D341Med (cell line): ENCODE results near the gene ZNF319.

Source experiments
- DNase-seq: peaks from one replicate; pipeline ENCODE4 v3.0.0; 2012; ENCODE audit warnings: low spot score

ZNF319 gene

GRCh38 chr16:57977418-57978069 is 22.9 kb downstream of the ZNF319 start:
- DNase-seq = peak; percentile 49

- DNase-seq = no peak
These were observed 24.1 kb downstream of the ZNF319 start for GRCh38 chr16:57976331-57976796.

DNA sequence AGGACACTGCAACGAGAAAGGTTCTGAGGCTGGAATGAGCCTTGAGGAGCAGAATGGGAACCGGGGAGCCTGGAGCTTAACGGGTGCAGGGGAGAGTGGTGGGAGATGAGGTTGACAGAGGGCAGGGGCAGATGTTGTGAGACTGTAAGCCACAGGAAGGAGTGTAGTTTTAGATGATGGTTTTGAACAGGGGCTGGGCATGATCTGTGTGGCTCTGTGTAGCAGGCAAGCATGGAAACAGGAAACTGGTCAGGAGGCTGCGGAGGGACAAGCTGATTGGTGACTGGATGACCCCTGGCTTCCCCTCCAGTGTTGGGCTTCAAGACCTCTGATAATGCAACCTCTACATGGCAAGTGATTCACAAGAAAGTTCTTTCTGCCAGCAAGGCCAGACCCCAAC is 28.2 kb downstream of the ZNF319 start:
- no peak for DNase-seq

DNA sequence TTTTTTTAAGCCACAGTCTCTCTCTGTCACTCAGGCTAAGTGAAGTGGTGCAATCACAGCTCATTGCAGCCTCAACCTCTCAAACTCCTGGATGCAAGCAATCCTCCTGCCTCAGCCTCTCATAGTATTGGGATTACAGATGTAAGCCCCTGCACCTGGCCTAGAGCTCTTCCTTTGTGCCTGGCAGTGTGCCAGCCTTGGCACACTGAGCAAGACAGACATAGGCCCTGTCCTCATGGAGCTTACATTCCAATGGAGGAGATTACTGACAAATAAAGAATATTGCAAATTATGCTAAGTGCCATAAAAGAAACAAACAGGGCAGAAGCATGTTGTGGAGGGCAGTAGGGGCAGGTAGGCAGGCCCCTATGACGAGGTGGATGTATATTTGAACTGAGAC is 28.6 kb downstream of the ZNF319 start:
- no peak for DNase-seq

DNA sequence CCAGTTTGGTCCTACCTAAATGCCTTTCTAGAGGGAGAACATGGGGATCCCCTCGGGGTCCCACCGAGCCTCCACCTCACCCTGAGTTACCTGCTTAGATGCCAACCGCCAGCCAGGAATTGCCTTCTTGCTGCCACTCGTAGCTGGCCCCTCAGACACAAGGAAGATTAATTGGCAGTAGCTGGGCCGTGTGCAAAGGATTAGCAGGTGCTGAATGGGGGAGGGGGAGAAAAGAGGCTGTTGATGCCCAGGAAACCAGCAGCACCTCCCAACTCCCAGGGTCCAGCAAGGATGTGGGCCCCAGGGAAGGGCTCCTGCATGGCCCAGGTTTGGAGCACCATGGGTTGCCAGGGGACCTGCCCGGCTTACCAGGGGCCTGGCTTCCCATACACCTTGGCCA is 29.5 kb downstream of the ZNF319 start, which contains the start of gene CNGB1:
CNGB1 (minus strand) TSS at position 159 of the 400 bp plus-strand sequence. CDS start 3,842 bp downstream, outside the sequence.
- DNase-seq = no peak

DNA sequence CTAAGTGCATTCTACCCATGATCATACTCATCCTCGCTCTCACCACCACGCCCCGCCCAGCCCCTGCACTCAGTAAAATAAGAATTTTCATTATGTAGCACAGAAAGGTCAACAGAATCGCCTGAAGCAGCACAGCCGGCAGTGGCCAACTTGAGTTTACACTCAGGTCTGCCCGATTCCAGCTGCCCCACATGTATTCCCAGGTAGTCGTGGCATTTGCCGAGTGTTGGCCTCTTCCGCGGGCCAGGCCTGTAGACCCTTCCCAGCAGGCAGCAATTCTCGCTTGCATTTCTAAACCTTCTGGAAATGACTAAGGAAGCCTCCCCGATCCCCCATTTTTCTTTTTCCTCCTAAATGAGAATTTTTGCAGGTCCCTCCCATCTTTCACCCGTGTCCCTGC is 30.2 kb downstream of the ZNF319 start:
- no peak for DNase-seq

DNA sequence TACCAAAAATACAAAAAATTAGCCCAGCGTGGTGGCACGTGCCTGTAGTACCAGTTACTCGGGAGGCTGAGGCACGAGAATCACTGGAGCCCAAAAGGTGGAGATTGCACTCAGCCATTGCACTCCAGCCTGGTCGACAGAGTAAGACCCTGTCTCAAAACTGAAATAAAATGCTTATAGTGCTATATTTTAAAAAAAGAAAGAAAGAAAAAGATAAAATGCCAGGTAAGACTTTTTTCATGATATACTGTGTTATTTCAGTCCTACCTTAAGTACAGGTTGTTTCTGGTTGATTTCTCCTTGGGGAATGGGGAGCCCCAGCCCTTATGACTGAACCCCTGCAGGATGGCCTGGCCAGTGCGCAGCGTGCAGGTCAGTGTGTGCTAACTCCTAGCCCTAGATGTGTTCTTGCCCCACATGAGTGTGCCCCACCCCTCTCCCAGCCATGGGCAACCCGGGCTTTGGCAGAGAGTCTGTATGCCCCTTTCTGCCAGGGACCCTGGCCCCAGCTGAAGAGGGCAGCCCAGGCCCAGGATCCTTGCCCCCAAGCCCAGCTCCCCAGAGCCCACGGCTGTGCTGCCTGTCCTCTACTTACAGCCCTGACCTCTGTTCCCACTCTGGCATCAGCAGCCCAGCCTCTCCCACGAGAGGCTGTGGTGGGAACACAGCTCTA is 30.9 kb downstream of the ZNF319 start:
- DNase-seq = no peak

DNA sequence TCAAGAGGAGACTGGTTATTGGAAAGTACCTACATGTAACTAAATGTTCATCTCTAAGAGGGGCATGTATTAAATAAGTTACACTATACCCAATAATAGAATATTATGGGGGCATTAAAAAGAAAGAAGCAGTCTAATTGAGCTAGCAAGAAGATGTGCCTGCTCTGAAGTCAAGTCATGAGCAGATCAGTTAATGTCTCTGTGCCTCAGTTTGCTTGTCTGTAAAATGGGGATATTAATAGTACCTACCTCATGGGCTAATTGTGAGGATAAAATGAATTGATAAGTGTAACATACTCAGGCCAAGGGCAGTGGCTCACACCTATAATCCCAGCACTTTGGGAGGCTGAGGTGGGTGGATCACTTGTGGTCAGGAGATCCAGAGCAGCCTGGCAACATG is 32.6 kb downstream of the ZNF319 start:
- DNase-seq = no peak

DNA sequence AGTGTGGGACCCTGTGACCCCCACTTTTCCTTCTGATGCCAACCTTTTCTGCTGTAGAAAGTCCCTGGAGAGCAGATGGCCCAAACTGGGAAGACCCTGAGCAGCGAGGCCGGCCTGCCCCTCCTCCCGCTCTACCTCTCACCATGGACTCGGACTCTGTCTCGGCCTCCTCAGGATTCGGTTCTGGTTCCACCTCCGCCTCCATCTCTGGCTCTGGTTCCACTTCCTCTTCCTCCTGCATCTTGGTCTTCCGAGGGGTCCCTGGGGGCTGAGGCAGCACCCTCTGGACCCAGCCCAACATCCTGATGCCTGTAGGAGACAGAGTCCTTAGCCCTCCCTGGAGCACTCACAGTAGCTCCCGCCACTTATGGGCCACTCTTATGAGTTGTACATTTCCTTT is 33.5 kb downstream of the ZNF319 start:
- DNase-seq = no peak

DNA sequence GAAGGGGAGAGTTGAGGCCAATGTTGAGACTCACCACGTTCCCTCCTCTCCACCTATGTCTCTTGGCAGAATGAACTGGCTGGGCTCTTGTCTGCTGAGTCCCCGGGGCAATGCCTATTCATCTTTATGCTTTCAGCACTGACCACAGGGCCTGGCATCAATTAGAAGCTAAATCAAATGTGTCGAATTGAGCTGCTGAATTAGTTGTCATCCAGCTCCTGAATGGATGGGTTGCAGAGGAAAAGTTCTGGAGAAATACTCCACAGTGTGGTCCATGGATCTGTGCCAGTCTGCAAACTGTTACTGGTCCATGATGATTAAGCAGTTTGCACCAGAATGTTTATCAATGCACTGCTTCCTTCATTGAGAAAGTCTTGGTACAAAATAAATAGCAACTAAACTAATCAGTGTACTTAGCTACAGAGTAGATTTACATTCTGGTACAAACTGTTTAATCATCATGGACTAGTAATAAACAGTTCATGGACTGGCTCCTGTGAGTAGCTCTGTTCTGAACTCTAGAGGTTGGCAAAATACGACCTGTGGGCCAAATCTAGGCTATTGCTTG is 34.2 kb downstream of the ZNF319 start:
- DNase-seq = no peak

DNA sequence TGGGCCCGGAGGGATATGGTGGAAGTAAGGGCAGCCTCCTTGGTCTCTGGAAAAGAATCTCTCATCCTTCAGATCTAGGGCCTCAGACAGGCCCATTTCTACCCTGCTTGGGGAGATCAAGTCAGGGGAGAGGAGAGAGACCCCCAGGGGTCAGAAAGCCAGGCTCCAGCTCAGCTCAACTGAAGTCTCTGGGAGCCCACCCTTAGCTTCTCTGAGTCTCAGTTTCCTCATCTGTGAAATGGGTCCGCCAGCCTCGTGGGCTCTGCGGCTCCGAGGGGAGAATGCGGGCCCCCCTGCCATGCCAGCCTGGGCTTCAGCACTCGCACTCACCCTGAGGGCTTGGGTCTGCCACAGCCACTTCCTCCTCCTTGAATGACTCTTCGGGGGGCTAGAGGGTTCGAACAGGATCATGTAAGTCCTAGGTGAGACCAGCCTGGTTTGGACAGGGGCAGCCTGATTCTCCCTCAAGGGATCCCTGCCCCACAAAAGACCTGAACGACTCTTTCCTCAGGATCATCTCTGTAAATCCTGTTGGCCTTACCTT is 36.2 kb downstream of the ZNF319 start:
- no peak for DNase-seq

- no peak for DNase-seq
These were observed 37.7 kb downstream of the ZNF319 start for GRCh38 chr16:57962756-57963155.

- no peak for DNase-seq
These were observed 38.4 kb downstream of the ZNF319 start for GRCh38 chr16:57962046-57962445.

DNA sequence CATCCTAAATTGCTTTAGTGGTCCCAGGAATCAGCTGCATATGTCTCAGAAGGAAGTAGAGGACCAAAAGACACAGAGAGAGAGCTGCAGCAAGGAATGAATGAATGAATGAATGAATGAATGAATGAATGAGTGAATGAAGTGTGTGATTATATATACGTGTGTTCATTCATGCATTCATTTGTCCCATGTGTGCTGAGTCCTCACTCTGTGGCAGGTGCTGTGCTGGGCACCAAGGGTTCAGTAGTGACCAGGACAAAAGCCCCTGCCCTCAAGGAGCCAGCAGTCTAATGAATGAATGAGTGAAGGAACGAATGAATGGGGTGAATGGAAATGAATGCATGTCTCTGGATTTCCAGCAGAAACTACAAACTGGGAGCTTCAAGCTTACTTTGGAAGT is 38.9 kb downstream of the ZNF319 start:
- no peak for DNase-seq

DNA sequence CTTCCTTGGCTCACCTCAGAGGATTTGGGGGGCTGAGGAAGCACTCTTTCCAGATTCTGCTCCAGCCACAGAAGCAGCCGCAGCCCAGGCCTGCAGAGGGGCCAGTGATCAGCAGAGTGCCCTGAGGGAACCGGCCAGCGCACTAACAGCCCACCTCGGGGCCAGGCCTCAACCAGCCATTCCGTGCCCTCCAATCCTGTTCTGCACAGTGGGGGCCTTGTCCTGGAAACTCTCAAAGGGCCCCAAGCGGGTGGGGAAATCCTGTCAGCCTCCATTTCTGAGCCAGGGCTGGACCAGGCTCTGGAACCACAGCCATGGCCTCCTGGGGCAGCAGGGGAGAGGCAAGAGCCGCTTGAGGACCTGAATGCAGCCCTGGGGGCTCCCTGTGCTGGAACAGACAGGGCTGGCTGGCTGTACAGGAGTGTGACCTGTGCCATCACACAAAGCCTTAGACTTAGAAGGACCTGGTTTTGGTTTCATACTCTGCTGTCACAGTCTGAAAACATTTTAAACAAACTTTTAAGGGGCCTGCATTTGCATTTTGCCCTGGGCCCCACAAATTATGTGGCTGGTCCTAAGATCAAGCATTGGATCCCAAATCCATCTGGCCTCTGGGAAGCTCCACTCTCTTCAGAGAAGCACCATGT is 39.5 kb downstream of the ZNF319 start:
- DNase-seq = no peak

- no peak for DNase-seq
These were observed 40.2 kb downstream of the ZNF319 start for GRCh38 chr16:57960310-57960709.

DNA sequence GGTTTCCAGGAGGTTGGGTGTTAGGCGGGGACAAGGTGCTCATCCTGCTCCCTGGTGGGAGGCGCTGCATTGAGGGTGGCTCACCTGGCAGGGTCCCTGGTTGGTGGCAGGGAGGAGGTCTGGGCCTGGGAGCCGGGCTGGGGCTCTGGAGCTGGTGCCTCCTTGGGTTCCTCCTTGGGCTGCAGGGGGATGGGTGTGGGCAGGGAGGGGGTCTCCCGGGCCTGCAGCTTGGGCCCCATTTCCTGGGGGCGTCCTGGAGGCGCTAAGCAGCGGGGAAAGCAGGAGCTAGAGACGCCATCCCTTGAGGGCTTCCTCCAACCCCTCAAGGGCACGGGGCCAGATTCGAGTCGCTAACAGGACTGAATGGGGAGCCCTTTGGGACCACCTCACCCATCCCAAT is 40.7 kb downstream of the ZNF319 start:
- DNase-seq = no peak

DNA sequence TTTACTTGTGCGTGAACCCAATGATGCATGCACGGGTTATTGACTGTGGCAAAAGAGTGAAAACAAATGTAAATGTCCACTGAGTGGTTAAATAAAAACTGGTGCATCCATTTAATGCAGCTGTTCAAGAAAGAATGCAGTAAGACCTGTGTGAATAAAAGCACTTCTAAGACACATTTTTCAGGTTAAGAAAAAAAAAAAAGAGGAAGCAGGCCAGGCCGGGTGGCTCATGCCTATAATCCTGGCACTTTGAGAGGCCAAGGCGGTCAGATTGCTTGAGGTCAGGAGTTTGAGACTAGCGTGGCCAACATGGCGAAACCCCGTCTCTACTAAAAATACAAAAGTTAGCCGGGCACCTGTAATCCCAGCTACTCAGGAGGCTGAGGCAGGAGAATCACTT is 41.4 kb downstream of the ZNF319 start:
- DNase-seq = no peak

DNA sequence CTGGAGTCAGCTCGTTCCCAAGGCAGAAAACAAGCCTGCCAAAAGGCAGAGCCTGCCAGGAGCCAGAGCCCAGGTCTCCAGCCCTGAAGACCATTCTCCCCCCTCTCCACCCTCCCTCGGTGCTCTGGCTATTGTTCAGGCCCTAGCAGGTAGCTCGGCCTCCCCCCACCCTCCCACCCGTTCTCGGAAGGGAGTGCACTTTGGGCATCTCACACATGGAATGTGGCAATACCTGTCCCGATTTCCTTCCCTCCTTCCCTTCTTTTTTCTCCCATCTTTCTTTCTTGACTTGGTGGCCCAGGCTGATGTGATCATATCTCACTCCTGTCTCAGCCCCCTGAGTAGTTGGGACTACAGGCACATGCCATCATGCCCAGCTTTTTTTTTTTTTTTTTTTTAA is 41.9 kb downstream of the ZNF319 start:
- DNase-seq = no peak

DNA sequence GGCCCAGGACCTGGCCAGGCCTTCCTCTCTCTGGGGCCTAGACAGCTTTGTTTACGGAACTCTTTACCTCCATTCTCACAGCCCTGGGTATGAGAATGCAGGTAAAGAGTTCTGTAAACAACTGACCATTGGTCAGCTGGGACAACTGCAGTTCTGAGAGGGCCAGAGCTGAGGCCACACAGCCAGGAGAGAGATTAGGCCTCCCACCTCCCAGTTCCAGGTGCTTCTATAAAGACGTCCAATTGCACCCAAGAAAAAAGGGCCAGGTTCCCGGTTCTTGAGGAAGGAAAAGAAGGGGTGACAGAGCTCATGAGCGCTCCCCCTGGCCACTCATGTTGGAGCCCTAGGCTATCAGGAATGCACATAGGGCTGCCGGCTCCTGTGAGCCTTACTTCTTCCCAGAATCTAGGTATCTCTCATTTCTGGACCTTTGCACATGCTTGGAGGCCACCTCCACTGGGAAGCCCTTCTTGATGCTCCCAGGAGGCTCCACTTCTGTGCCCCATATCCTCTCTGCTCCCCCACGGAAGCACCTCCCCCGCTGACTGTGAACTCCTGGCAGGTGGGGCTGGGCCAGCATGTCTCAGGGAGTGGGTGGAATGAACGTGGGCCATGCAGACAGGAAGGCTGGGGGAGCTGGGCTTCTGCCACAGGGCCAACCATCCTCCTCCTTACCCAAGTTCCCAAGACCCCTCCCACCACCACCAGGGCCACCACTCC is 42.6 kb downstream of the ZNF319 start:
- no peak for DNase-seq

DNA sequence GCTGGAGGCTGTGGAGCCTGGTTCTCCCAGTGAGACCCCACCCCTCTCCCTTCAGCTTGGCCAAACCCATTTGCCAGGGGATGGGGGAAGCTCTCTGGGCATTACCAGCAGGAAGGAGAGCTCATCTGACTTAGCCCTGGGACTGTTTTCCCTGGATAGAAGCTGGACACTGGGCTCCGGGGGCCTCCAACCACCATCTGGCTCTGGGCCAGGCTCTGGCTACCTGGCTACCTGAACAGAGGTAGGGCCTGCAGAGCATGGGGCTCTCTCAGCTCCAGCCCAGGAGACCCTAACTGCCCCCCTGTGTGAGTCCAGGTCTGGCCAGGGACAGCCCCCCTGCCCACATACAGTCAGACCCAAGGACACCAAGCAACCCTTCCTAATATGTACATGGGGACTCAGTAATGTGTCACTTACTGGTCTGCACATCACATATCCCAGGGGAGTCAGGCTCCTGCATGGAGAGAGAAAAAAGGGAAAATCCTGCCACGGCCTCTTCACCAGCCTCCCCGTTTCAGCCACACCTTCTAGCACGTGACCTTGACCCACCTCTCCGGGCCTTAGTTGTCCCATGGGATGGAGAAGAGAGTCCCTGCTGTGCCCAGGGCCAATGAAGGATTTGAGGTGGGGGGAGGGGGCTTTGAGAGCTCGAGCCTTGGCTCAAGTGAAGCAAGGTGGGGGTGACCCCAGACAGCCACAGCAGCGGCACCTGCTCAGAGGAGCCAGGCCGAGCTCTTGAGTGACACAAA is 43.4 kb downstream of the ZNF319 start:
- no peak for DNase-seq
